GM21723 (cell line): Measurements from ENCODE around the gene OR9Q1.

Experiments
- ATAC-seq: cut with Tn5 transposase; IDR thresholded peaks from one replicate; pipeline ENCODE4 v1.9.1; 2021; ENCODE audit warnings: mild to moderate bottlenecking, moderate library complexity; ENCODE audit not compliant: unreplicated experiment

Gene OR9Q1

DNA sequence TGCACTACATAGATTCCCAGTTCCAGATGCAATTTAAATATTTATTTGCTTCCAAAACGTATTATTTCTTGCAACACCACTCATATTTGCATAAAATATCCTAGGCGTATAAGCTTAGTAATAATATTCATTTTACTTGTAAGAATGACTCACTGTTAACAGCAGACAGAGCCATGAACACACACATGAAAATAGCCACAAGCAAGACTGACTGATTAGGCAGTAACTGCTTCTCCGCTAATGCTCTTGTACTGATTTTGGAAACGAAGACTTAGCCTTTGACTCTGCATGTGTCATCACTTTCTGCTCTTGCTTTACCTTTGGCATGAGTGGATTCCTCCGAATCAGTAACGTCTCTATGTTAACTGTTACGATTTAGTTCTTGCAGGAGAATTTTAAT lies 199.0 kb downstream of the OR9Q1 start:
- no peak for ATAC-seq

DNA sequence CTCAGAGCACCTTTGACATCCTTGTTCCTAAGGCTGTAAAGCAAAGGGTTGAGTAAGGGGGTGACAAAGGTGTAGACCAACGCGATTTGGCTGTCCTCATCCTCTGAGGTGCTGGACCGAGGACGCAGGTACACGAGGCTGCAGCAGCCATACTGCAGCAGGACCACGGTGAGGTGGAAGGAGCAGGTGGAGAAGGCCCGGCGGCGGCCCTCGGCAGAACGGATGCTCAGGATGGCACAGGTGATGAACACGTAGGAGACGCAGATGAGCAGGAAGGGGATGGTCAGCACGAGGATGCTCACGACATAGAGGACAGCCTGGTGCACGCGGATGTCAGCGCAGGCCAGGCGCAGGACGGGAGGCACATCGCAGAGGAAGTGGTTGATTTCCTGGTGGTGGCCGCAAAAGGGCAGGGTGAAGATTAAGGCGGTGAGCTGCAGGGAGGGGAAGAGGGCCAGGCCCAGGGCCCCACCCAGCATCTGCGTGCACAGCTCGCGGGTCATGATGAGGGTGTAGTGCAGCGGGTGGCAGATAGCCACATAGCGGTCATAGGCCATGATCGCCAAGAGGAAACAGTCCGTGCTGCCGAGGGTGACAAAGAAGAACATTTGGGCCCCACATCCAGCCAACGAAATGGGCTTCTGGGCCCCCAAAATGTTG lies 204.4 kb downstream of the OR9Q1 start:
- ATAC-seq, result no peak
